AG04450 (cell line): ENCODE data around the gene SRD5A3. TPM values are rescaled to one million over a fixed set of nuclear protein-coding genes. Genes with fewer than 3 reads are reported as not detected.

Source experiments
- CTCF ChIA-PET: fragments of 300-600, 350-600 bp; formaldehyde crosslinking; extraction: SDS; loops from one replicate; lab custom pipeline; 2022; ENCODE audit warnings: antibody characterized with exemption, inconsistent platforms; lab: Charles Lee
- POLR2A ChIA-PET: fragments of 350-600 bp; formaldehyde crosslinking; extraction: SDS; loops from one replicate; lab custom pipeline; 2021; ENCODE audit warnings: antibody characterized with exemption, inconsistent platforms; lab: Yijun Ruan, JAX
- DNase-seq: peaks from one replicate; pipeline ENCODE4 v3.0.0-alpha.2; 2011; ENCODE audit warnings: low read depth, low spot score
- H3K27ac ChIP-seq: one replicate; pipeline ENCODE4 v1.5.1; 2012; ENCODE audit warnings: low read depth, low read length, control low read depth
- H3K27me3 ChIP-seq: one replicate; pipeline ENCODE4 v1.6.0; 2012; ENCODE audit warnings: low read length; ENCODE audit not compliant: control insufficient read depth, insufficient read depth
- H3K4me3 ChIP-seq: 2 replicates; pipeline ENCODE4 v1.5.1; 2011; ENCODE audit warnings: mild to moderate bottlenecking, low read depth, low read length, control low read depth
- H3K9me3 ChIP-seq: 2 replicates; pipeline ENCODE4 v1.5.1; 2012; ENCODE audit warnings: low read length; ENCODE audit not compliant: control insufficient read depth, insufficient read depth
- polyA plus RNA-seq: library from polyadenylated mRNA; depleted of rRNA; stranded (reverse); fragments of >200 nt; gene quantifications from 2 replicates; pipeline ENCODE4 v1.2.3, GENCODE V29; 2011
- TF ChIP-seq, protein P1 (sequence below): IDR thresholded peaks from 2 replicates; pipeline ENCODE4 v1.5.1; 2011; ENCODE audit warnings: low read depth, low read length, control low read depth, inconsistent platforms

Gene SRD5A3
- polyA plus RNA-seq, 1 experiment: 15.8 TPM

- no peak for DNase-seq
- POLR2A ChIA-PET: no interaction called here
- no peaks in the 10 kb centered on the region for H3K27me3 ChIP-seq
- TF ChIP-seq, protein P1, sequence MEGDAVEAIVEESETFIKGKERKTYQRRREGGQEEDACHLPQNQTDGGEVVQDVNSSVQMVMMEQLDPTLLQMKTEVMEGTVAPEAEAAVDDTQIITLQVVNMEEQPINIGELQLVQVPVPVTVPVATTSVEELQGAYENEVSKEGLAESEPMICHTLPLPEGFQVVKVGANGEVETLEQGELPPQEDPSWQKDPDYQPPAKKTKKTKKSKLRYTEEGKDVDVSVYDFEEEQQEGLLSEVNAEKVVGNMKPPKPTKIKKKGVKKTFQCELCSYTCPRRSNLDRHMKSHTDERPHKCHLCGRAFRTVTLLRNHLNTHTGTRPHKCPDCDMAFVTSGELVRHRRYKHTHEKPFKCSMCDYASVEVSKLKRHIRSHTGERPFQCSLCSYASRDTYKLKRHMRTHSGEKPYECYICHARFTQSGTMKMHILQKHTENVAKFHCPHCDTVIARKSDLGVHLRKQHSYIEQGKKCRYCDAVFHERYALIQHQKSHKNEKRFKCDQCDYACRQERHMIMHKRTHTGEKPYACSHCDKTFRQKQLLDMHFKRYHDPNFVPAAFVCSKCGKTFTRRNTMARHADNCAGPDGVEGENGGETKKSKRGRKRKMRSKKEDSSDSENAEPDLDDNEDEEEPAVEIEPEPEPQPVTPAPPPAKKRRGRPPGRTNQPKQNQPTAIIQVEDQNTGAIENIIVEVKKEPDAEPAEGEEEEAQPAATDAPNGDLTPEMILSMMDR: no peak
- H3K27ac ChIP-seq: no peak overlapping the region
- H3K9me3 ChIP-seq: no peaks in the 10 kb centered on the region
- no peak overlapping the region for H3K4me3 ChIP-seq
- CTCF ChIA-PET: no interaction called here
Measured at GRCh38 chr4:55378617-55379467, 32.8 kb downstream of the SRD5A3 start.

- POLR2A ChIA-PET: no interaction called here
- H3K27ac ChIP-seq: no peak overlapping the region
- H3K9me3 ChIP-seq: no peaks in the 10 kb centered on the region
- CTCF ChIA-PET: interaction anchor here (1.1 kb wide), 1 partner anchor 34 kb away, joined by 4 read pairs; no protein-coding TSS in a partner anchor
- no peak for DNase-seq
- TF ChIP-seq, protein P1: no peak
- H3K4me3 ChIP-seq: no peak overlapping the region
- no peaks in the 10 kb centered on the region for H3K27me3 ChIP-seq
Measured at GRCh38 chr4:55380576-55380975, 34.5 kb downstream of the SRD5A3 start.

DNA sequence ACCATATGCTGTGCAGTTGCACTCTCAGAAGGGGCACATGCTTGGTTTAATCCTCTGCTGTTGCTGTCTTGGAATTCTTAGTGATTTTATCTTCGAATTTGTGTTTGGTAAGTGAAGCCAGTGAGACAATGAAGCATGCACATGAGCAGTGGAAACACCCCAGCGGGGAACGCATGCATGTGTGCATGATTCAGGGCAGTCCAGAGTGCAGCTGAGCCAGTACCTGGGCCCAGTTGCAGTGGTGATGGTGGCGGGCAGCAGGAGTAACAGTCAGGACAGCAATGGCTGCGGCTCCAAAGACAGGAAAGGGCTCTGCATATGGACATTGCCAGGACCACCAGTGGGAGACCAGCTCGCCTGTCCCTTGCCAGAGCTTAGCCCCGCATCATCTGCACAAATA, 35.5 kb downstream of the SRD5A3 start:
- DNase-seq: no peak
- CTCF ChIA-PET: no interaction called here
- Histone ChIP-seq H3K9me3 (no peaks in the 10 kb centered on the region), H3K27me3 (no peaks in the 10 kb centered on the region), H3K27ac (no peak overlapping the region), H3K4me3 (no peak overlapping the region)
- TF ChIP-seq, protein P1: no peak
- POLR2A ChIA-PET: no interaction called here

DNA sequence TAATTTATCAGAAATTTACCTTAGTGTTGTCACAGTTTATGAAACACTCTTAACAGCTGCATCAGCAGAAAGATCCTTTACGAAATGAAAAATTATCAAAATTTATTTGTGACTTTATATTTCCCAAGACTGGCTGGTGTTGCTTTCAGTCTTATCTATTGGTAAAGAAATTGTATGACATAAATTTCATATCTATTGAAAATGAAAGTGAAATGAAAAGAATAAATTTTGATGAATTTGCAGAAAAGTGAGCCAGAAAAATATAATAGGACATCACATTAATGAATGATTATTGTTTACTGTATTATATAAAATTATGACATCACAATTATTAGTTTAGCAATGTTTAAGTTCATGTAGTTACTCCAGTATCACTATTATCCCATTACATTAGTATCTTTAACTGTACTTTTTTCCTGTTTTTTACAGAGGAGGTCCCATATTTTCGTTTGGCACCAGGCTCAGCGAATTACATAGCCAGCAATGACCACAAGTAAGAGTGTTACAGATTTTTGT, 36.5 kb downstream of the SRD5A3 start:
- ChIA-PET CTCF (no interaction called here), POLR2A (no interaction called here)
- H3K4me3 ChIP-seq: no peak overlapping the region
- TF ChIP-seq, protein P1: no peak
- no peaks in the 10 kb centered on the region for H3K27me3 ChIP-seq
- H3K9me3 ChIP-seq: no peaks in the 10 kb centered on the region
- no peak for DNase-seq
- H3K27ac ChIP-seq: no peak overlapping the region

GRCh38 chr4:55385201-55385649, 39.2 kb downstream of the SRD5A3 start:
- H3K4me3 ChIP-seq: no peak overlapping the region
- DNase-seq: no peak
- H3K9me3 ChIP-seq: no peaks in the 10 kb centered on the region
- no peak overlapping the region for H3K27ac ChIP-seq
- TF ChIP-seq, protein P1: no peak
- CTCF ChIA-PET: interaction anchor here (0.7 to 1.8 kb wide), 2 partner anchors 39 to 40 kb away, joined by 3 to 7 read pairs; partner anchors contain the start of gene SRD5A3
- no peaks in the 10 kb centered on the region for H3K27me3 ChIP-seq
- POLR2A ChIA-PET: interaction anchor here (1.2 kb wide), 1 partner anchor 10 kb away, joined by 5 read pairs; the partner anchor contains the start of gene TMEM165
